ENCODE measurements around the gene CDC7.

DNA sequence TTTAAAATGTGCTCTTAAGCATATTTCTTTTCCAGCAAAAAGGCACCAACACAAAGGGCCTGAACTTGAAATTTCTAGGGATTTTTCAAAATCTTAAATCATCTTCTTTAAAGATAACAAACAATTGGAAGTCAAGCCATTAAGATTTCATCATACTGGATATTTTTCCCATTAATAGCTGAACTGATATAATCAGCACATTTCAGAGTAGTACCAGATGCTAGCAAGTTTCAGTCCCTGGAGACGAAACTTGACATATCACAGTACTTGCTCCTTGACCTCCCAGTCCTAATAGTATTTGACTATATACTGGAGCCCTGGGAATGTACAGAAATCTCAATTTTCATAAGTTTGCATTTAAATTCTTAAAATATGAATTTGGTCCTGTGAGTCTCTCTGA is 10.2 kb upstream of the CDC7 start:
- TF ChIP-seq, protein P1, sequence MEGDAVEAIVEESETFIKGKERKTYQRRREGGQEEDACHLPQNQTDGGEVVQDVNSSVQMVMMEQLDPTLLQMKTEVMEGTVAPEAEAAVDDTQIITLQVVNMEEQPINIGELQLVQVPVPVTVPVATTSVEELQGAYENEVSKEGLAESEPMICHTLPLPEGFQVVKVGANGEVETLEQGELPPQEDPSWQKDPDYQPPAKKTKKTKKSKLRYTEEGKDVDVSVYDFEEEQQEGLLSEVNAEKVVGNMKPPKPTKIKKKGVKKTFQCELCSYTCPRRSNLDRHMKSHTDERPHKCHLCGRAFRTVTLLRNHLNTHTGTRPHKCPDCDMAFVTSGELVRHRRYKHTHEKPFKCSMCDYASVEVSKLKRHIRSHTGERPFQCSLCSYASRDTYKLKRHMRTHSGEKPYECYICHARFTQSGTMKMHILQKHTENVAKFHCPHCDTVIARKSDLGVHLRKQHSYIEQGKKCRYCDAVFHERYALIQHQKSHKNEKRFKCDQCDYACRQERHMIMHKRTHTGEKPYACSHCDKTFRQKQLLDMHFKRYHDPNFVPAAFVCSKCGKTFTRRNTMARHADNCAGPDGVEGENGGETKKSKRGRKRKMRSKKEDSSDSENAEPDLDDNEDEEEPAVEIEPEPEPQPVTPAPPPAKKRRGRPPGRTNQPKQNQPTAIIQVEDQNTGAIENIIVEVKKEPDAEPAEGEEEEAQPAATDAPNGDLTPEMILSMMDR (IDR thresholded peaks at IDR 0.05; ENCODE audit: insufficient read depth, low read length, poor library complexity, severe bottlenecking) = no peak
- no peak for TF ChIP-seq EZH2phosphoT487 (conservative IDR thresholded peaks at IDR 0.05; ENCODE audit: low read length)

Data from SU-DHL-6 (cell line).